Esophagus squamous epithelium (tissue), 4 donors: ENCODE measurements around the gene CFAP20.

ENCODE experiments used
- POLR2A ChIP-seq, 4 donors: fragments of 450-650 bp; IDR thresholded peaks; one replicate each; pipeline ENCODE4 v1.6.1; 2017; ENCODE audit warnings: antibody characterized with exemption in 4 of 4, mild to moderate bottlenecking in 4 of 4, moderate library complexity in 3 of 4
- TF ChIP-seq, protein P1 (sequence below), 6 experiments: fragments of 450-650 bp in 4 of 6; fragments of 200-600 bp in 2 of 6; sonication (generic) in 2 of 6; IDR thresholded peaks; one replicate each; pipeline ENCODE4 v1.5.1; 2016 to 2019; ENCODE audit warnings: antibody characterized with exemption in 6 of 6, mild to moderate bottlenecking in 4 of 6, moderate library complexity in 4 of 6

GRCh38 chr16:58124601-58124915, 4.6 kb downstream of the CFAP20 start:
- TF ChIP-seq, protein P1, sequence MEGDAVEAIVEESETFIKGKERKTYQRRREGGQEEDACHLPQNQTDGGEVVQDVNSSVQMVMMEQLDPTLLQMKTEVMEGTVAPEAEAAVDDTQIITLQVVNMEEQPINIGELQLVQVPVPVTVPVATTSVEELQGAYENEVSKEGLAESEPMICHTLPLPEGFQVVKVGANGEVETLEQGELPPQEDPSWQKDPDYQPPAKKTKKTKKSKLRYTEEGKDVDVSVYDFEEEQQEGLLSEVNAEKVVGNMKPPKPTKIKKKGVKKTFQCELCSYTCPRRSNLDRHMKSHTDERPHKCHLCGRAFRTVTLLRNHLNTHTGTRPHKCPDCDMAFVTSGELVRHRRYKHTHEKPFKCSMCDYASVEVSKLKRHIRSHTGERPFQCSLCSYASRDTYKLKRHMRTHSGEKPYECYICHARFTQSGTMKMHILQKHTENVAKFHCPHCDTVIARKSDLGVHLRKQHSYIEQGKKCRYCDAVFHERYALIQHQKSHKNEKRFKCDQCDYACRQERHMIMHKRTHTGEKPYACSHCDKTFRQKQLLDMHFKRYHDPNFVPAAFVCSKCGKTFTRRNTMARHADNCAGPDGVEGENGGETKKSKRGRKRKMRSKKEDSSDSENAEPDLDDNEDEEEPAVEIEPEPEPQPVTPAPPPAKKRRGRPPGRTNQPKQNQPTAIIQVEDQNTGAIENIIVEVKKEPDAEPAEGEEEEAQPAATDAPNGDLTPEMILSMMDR (IDR thresholded peaks at IDR 0.05), result no peak
- TF ChIP-seq POLR2A (IDR thresholded peaks at IDR 0.05), result no peak
